Prostate gland (tissue), 2 donors: ENCODE data around the gene HIPK1.

ENCODE experiments used
- CTCF ChIP-seq, 4 experiments: fragments of 200-600 bp in 2 of 4; fragments of 450-650 bp in 2 of 4; sonication (generic) in 2 of 4; IDR thresholded peaks; 1 replicate in 3 of 4; 2 replicates in 1 of 4; pipeline ENCODE4 v1.5.1; 2016 to 2019; ENCODE audit warnings: antibody characterized with exemption in 4 of 4, mild to moderate bottlenecking in 2 of 4, moderate library complexity in 2 of 4
- POLR2A ChIP-seq: fragments of 450-650 bp; IDR thresholded peaks from one replicate; pipeline ENCODE4 v1.6.1; 2016; ENCODE audit warnings: antibody characterized with exemption, mild to moderate bottlenecking

GRCh38 chr1:113972954-113973353 lies 43.8 kb downstream of the HIPK1 start:
- TF ChIP-seq CTCF (IDR thresholded peaks at IDR 0.05): no peak
- TF ChIP-seq POLR2A: no peak
